HCT116 (cell line): ENCODE data around the gene ELAVL2. TPM values are rescaled to one million over a fixed set of nuclear protein-coding genes. Genes with fewer than 3 reads are reported as not detected.

Experiments used
- ATAC-seq: fragments of 200-7000 bp; cut with Tn5 transposase; 2 replicates; pipeline ENCODE4 v1.9.1; 2020; ENCODE audit warnings: mild to moderate bottlenecking, moderate library complexity
- BruUV-seq: library from RNA; stranded (reverse); fragments of 400-500 nt; replicated peaks from 2 replicates; lab custom pipeline; 2021; lab: Mats Ljungman, UMichigan
- CTCF ChIA-PET: fragments of 300-600 bp; sonication (Branson Sonifier 250); formaldehyde crosslinking; loops from one replicate; lab custom pipeline; 2021; ENCODE audit warnings: antibody characterized with exemption; lab: Charles Lee
- POLR2A ChIA-PET: fragments of 300-600, 350-600 bp; sonication (Branson Sonifier 250); formaldehyde crosslinking; loops from one replicate; lab custom pipeline; 2021; ENCODE audit warnings: antibody characterized with exemption; lab: Charles Lee
- RAD21 ChIA-PET, 2 experiments: fragments of 300-600 bp; sonication (Branson Sonifier 250); formaldehyde crosslinking; loops; one replicate each; lab custom pipeline; 2023; ENCODE audit warnings: low total read pairs in 2 of 2; ENCODE audit not compliant: uncharacterized antibody in 2 of 2, unreplicated experiment in 2 of 2, low non-redundant PET in 1 of 2; lab: Charles Lee
- DNase-seq: peaks from one replicate; pipeline ENCODE4 v3.0.0-alpha.2; 2010; ENCODE audit warnings: low read depth, low spot score
- H2AFZ ChIP-seq: fragments of 200-600 bp; shearing (Covaris generic), sonication (generic); 2 replicates; pipeline ENCODE4 v1.6.1; 2017; ENCODE audit warnings: low read depth, mixed run types, mixed read lengths, antibody characterized with exemption, low read length; ENCODE audit not compliant: poor library complexity, severe bottlenecking
- H3K27ac ChIP-seq: 2 replicates; pipeline ENCODE4 v1.5.1; 2012; ENCODE audit warnings: low read depth, low read length
- H3K27me3 ChIP-seq: fragments of 200-600 bp; sonication (generic); 2 replicates; pipeline ENCODE4 v1.6.1; 2016; ENCODE audit warnings: mixed run types, low read length, mixed read lengths; ENCODE audit not compliant: insufficient read depth
- H3K36me3 ChIP-seq, 2 experiments: fragments of 200-500 bp in 1 of 2; fragments of 200-600 bp in 1 of 2; sonication (Bioruptor generic) in 1 of 2; sonication (generic) in 1 of 2; 2 replicates each; pipeline versions ENCODE4 v1.5.1 to v1.6.1; 2014 to 2016; ENCODE audit warnings: low read length in 2 of 2, inconsistent platforms in 1 of 2, mixed read lengths in 1 of 2, mixed run types in 1 of 2; ENCODE audit not compliant: insufficient read depth in 2 of 2, control insufficient read depth in 1 of 2
- H3K4me1 ChIP-seq, 2 experiments: fragments of 200-600 bp in 1 of 2; sonication (generic) in 1 of 2; 2 replicates each; pipeline versions ENCODE4 v1.5.1 to v1.6.1; 2012 to 2017; ENCODE audit warnings: low read length in 2 of 2, inconsistent platforms in 1 of 2, mild to moderate bottlenecking in 1 of 2, mixed read lengths in 1 of 2, mixed run types in 1 of 2, moderate library complexity in 1 of 2; ENCODE audit not compliant: insufficient read depth in 2 of 2, control insufficient read depth in 1 of 2
- H3K4me2 ChIP-seq: fragments of 200-600 bp; sonication (generic); 2 replicates; pipeline ENCODE4 v1.6.1; 2017; ENCODE audit warnings: mixed run types, low read length, mixed read lengths
- H3K4me3 ChIP-seq, 2 experiments: fragments of 200-600 bp in 1 of 2; sonication (generic) in 1 of 2; replicated peaks in 1 of 2; 2 replicates each; pipeline ENCODE4 v1.5.1; 2011 to 2016; ENCODE audit warnings: low read length in 2 of 2, control low read depth in 1 of 2, low read depth in 1 of 2, mild to moderate bottlenecking in 1 of 2, mixed read lengths in 1 of 2, mixed run types in 1 of 2
- H3K79me2 ChIP-seq: fragments of 200-600 bp; sonication (generic); 2 replicates; pipeline ENCODE4 v1.6.1; 2017; ENCODE audit warnings: mild to moderate bottlenecking, mixed run types, low read length, moderate library complexity, mixed read lengths; ENCODE audit not compliant: insufficient read depth
- H3K9ac ChIP-seq: fragments of 200-600 bp; sonication (generic); 2 replicates; pipeline ENCODE4 v1.6.1; 2016; ENCODE audit warnings: low read length, mixed read lengths
- H3K9me2 ChIP-seq: fragments of 200-600 bp; sonication (generic), shearing (Covaris generic); 2 replicates; pipeline ENCODE4 v1.6.1; 2017; ENCODE audit warnings: mixed run types, mild to moderate bottlenecking, moderate library complexity; ENCODE audit not compliant: insufficient read depth
- H3K9me3 ChIP-seq, 2 experiments: fragments of 200-500 bp in 1 of 2; fragments of 200-600 bp in 1 of 2; sonication (Bioruptor generic) in 1 of 2; sonication (generic) in 1 of 2; 2 replicates each; pipeline ENCODE4 v1.6.1; 2014 to 2017; ENCODE audit warnings: low read length in 2 of 2, mixed read lengths in 2 of 2, inconsistent platforms in 1 of 2, low read depth in 1 of 2, mild to moderate bottlenecking in 1 of 2, mixed run types in 1 of 2, moderate library complexity in 1 of 2; ENCODE audit not compliant: control insufficient read depth in 1 of 2, insufficient read depth in 1 of 2
- H4K20me1 ChIP-seq: fragments of 200-600 bp; sonication (generic), shearing (Covaris generic); 2 replicates; pipeline ENCODE4 v1.6.1; 2017; ENCODE audit warnings: mixed run types, mild to moderate bottlenecking, moderate library complexity; ENCODE audit not compliant: insufficient read depth
- ATF3 ChIP-seq: IDR thresholded peaks from 2 replicates; pipeline ENCODE4 v1.6.1; 2012
- CEBPB ChIP-seq: IDR thresholded peaks from 2 replicates; pipeline ENCODE4 v1.6.1; 2012; ENCODE audit warnings: low read depth
- CTCF ChIP-seq, 3 experiments: fragments of 200-600 bp in 1 of 3; sonication (generic) in 1 of 3; IDR thresholded peaks in 2 of 3; conservative IDR thresholded peaks in 1 of 3; 2 replicates each; pipeline ENCODE4 v1.5.1; 2012 to 2017; ENCODE audit warnings: low read depth in 2 of 3, low read length in 2 of 3, antibody characterized with exemption in 1 of 3, borderline replicate concordance in 1 of 3, control low read depth in 1 of 3, mild to moderate bottlenecking in 1 of 3, mixed read lengths in 1 of 3, mixed run types in 1 of 3, moderate library complexity in 1 of 3; ENCODE audit not compliant: insufficient read depth in 1 of 3
- ELF1 ChIP-seq: IDR thresholded peaks from 2 replicates; pipeline ENCODE4 v1.6.1; 2012; ENCODE audit warnings: low read depth, borderline replicate concordance
- EZH2phosphoT487 ChIP-seq: fragments of 200-600 bp; IDR thresholded peaks from 2 replicates; pipeline ENCODE4 v1.6.1; 2018; ENCODE audit warnings: antibody characterized with exemption, borderline replicate concordance
- JUND ChIP-seq: IDR thresholded peaks from 2 replicates; pipeline ENCODE4 v1.6.1; 2012
- RAD21 ChIP-seq: IDR thresholded peaks from 2 replicates; pipeline ENCODE4 v1.6.1; 2012; ENCODE audit warnings: low read depth, mild to moderate bottlenecking
- TCF7L2 ChIP-seq: IDR thresholded peaks from 2 replicates; pipeline ENCODE4 v1.7.0; 2011; ENCODE audit warnings: borderline replicate concordance, inconsistent platforms; ENCODE audit not compliant: insufficient read depth, insufficient read length; ENCODE audit errors: extremely low read depth
- intact Hi-C: fragments of 100-400 bp; cut with micrococcal nuclease; formaldehyde crosslinking; loops from 2 replicates; pipeline ENCODE4 v1.10.0; 2022
- total RNA-seq: library from RNA; stranded (reverse); gene quantifications from one replicate; pipeline ENCODE4 v1.2.1, GENCODE V29; 2021; ENCODE audit not compliant: unreplicated experiment
- TF ChIP-seq, protein P1 (sequence below): IDR thresholded peaks from 2 replicates; pipeline ENCODE4 v1.6.1; 2012; ENCODE audit warnings: low read depth
- TF ChIP-seq, protein P2 (sequence below): IDR thresholded peaks from 2 replicates; pipeline ENCODE4 v1.6.1; 2012

The ELAVL2 gene
- total RNA-seq, 1 experiment from 2014 or later, result not detected

- Histone ChIP-seq H3K4me2 (no peak overlapping the region), H3K27ac (no peak overlapping the region), H3K27me3 (no peaks in the 10 kb centered on the region), H3K9ac (no peak overlapping the region), H3K9me2 (no peaks in the 10 kb centered on the region), H3K79me2 (no peaks in the 10 kb centered on the region), H2AFZ (no peak overlapping the region)
- ChIA-PET POLR2A (no interaction called here), CTCF (no interaction called here), RAD21 (no interaction called here)
- ATAC-seq, result no peak
- TF ChIP-seq JUND (no peak), CTCF (IDR thresholded peaks at IDR 0.05 in 2 of 3, conservative IDR thresholded peaks at IDR 0.05 in 1 of 3; ENCODE audit: borderline replicate concordance in 1 of 3, insufficient read depth in 1 of 3, low read depth in 2 of 3, low read length in 2 of 3) (no peak), RAD21 (no peak)
- TF ChIP-seq, all 23 proteins: peak for 0
- DNase-seq, result no peak
- Histone ChIP-seq H4K20me1 (no peaks in the 10 kb centered on the region), H3K9me3 (peaks cover 6 to 30% of the 10 kb centered on the region in 2 experiments; a peak in 2 of 4 replicates), H3K36me3 (no peaks in the 10 kb centered on the region), H3K4me3 (no peak overlapping the region), H3K4me1 (no peaks in the 10 kb centered on the region)
- no TSS peak for BruUV-seq
- intact Hi-C loops, result no loop called here
Measured at GRCh38 chr9:23774266-23774665, 51.8 kb downstream of the ELAVL2 start.

- H3K36me3 ChIP-seq, result no peaks in the 10 kb centered on the region
- no peak overlapping the region for H3K27ac ChIP-seq
- no peaks in the 10 kb centered on the region for H3K9me2 ChIP-seq
- no peaks in the 10 kb centered on the region for H4K20me1 ChIP-seq
- RAD21 ChIA-PET, result no interaction called here
- H3K4me1 ChIP-seq, result no peaks in the 10 kb centered on the region
- H2AFZ ChIP-seq, result no peak overlapping the region
- H3K4me2 ChIP-seq, result no peak overlapping the region
- H3K9ac ChIP-seq, result no peak overlapping the region
- CTCF ChIA-PET, result no interaction called here
- DNase-seq, result no peak
- no peaks in the 10 kb centered on the region for H3K79me2 ChIP-seq
- peaks cover 6 to 27% of the 10 kb centered on the region in 2 experiments; a peak in 2 of 4 replicates for H3K9me3 ChIP-seq
- POLR2A ChIA-PET, result no interaction called here
- no peaks in the 10 kb centered on the region for H3K27me3 ChIP-seq
- intact Hi-C loops, result no loop called here
- TF ChIP-seq TCF7L2, result no peak
- TF ChIP-seq CEBPB, result no peak
- TF ChIP-seq, protein P1, sequence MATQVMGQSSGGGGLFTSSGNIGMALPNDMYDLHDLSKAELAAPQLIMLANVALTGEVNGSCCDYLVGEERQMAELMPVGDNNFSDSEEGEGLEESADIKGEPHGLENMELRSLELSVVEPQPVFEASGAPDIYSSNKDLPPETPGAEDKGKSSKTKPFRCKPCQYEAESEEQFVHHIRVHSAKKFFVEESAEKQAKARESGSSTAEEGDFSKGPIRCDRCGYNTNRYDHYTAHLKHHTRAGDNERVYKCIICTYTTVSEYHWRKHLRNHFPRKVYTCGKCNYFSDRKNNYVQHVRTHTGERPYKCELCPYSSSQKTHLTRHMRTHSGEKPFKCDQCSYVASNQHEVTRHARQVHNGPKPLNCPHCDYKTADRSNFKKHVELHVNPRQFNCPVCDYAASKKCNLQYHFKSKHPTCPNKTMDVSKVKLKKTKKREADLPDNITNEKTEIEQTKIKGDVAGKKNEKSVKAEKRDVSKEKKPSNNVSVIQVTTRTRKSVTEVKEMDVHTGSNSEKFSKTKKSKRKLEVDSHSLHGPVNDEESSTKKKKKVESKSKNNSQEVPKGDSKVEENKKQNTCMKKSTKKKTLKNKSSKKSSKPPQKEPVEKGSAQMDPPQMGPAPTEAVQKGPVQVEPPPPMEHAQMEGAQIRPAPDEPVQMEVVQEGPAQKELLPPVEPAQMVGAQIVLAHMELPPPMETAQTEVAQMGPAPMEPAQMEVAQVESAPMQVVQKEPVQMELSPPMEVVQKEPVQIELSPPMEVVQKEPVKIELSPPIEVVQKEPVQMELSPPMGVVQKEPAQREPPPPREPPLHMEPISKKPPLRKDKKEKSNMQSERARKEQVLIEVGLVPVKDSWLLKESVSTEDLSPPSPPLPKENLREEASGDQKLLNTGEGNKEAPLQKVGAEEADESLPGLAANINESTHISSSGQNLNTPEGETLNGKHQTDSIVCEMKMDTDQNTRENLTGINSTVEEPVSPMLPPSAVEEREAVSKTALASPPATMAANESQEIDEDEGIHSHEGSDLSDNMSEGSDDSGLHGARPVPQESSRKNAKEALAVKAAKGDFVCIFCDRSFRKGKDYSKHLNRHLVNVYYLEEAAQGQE, result no peak
- TF ChIP-seq ELF1, result no peak
- no peak for TF ChIP-seq EZH2phosphoT487
- TF ChIP-seq ATF3, result no peak
- TF ChIP-seq RAD21, result no peak
- TF ChIP-seq CTCF (IDR thresholded peaks at IDR 0.05 in 2 of 3, conservative IDR thresholded peaks at IDR 0.05 in 1 of 3; ENCODE audit: borderline replicate concordance in 1 of 3, insufficient read depth in 1 of 3, low read depth in 2 of 3, low read length in 2 of 3), result no peak
- TF ChIP-seq, protein P2, sequence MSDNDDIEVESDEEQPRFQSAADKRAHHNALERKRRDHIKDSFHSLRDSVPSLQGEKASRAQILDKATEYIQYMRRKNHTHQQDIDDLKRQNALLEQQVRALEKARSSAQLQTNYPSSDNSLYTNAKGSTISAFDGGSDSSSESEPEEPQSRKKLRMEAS, result no peak
- no peak overlapping the region for H3K4me3 ChIP-seq
- ATAC-seq, result no peak
- BruUV-seq, result no TSS peak
Measured at GRCh38 chr9:23772385-23772783, 53.7 kb downstream of the ELAVL2 start.
